HG02840 (cell line): ENCODE data around the gene EML2.
"Not testable (repeated sequence)": the region's sequence is repeated elsewhere in the genome, so short reads cannot be mapped to it uniquely, and the experiment has no call there.

Experiments used
- ATAC-seq: cut with Tn5 transposase; IDR thresholded peaks from one replicate; pipeline ENCODE4 v1.9.1; 2021; ENCODE audit warnings: mild to moderate bottlenecking, moderate library complexity, moderate number of reproducible peaks; ENCODE audit not compliant: unreplicated experiment, low FRiP score

Gene EML2

GRCh38 chr19:45638930-45639729 lies at the start of gene EML2:
Gene EML2, minus strand, starts transcription at chr19:45639397. Its CDS starts 21 bp downstream, at chr19:45639376.
- ATAC-seq, result no peak

- no peak for ATAC-seq
These were observed 48.4 kb upstream of the EML2 start for GRCh38 chr19:45687599-45687998.

- ATAC-seq, result not testable (repeated sequence)
These were observed 45.8 kb upstream of the EML2 start for GRCh38 chr19:45685045-45685444.

- ATAC-seq, result no peak
These were observed 43.7 kb upstream of the EML2 start for GRCh38 chr19:45682908-45683307.

- ATAC-seq, result no peak
These were observed 42.9 kb upstream of the EML2 start for GRCh38 chr19:45682117-45682516.

- ATAC-seq, result peak; percentile 58
These were observed 42.3 kb upstream of the EML2 start for GRCh38 chr19:45681391-45682015.

GRCh38 chr19:45677351-45678230 lies 38.4 kb upstream of the EML2 start:
- no peak for ATAC-seq

- no peak for ATAC-seq
These were observed 37.7 kb upstream of the EML2 start for GRCh38 chr19:45676851-45677263.

GRCh38 chr19:45674946-45675345 lies 35.7 kb upstream of the EML2 start:
- no peak for ATAC-seq

GRCh38 chr19:45670670-45671453 lies 31.7 kb upstream of the EML2 start:
- ATAC-seq, result peak; percentile 41

- ATAC-seq, result no peak
These were observed 29.2 kb upstream of the EML2 start for GRCh38 chr19:45668342-45668871.

- ATAC-seq, result no peak
These were observed 28.6 kb upstream of the EML2 start, which contains the start of gene GIPR for GRCh38 chr19:45667620-45668341. Gene GIPR, plus strand, starts transcription at chr19:45668221. Its CDS starts 1,300 bp downstream, at chr19:45669521.

- ATAC-seq, result no peak
These were observed 25.4 kb upstream of the EML2 start for GRCh38 chr19:45664575-45664974.

GRCh38 chr19:45663800-45664199 lies 24.6 kb upstream of the EML2 start:
- no peak for ATAC-seq

- no peak for ATAC-seq
These were observed 21.4 kb upstream of the EML2 start for GRCh38 chr19:45660636-45661035.

GRCh38 chr19:45659096-45659729 lies 20.0 kb upstream of the EML2 start:
- no peak for ATAC-seq

GRCh38 chr19:45657520-45658167 lies 18.4 kb upstream of the EML2 start:
- ATAC-seq, result no peak

- no peak for ATAC-seq
These were observed 15.9 kb upstream of the EML2 start for GRCh38 chr19:45655073-45655472.
